HG03045 (cell line): ENCODE results near the gene ST6GALNAC6.
A peak's percentile ranks its signal among the peaks of the same experiment; 100 is the strongest.

Experiments used
- ATAC-seq: cut with Tn5 transposase; IDR thresholded peaks from one replicate; pipeline ENCODE4 v1.9.1; 2021; ENCODE audit warnings: mild to moderate bottlenecking, moderate library complexity; ENCODE audit not compliant: unreplicated experiment

The ST6GALNAC6 gene

DNA sequence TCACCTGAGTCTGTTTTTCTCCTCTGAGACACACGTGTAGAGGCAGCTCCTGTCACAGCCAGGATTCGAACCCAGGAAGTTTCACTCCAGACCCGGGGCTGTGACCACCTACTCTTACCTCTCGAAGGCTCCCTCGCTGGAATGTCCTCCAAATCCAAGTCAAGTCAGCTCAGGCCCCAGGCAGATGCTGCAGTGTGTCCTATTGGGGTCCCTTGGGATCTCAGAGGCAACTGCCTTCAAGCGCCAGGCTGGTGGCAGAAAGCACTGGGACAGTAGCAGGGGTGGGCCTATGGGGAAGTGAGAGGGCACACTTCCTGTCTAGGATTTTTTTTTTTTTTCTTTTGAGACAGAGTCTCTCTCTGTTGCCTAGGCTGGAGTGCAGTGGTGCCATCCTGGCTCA, 18.2 kb upstream of the ST6GALNAC6 start:
- no peak for ATAC-seq

DNA sequence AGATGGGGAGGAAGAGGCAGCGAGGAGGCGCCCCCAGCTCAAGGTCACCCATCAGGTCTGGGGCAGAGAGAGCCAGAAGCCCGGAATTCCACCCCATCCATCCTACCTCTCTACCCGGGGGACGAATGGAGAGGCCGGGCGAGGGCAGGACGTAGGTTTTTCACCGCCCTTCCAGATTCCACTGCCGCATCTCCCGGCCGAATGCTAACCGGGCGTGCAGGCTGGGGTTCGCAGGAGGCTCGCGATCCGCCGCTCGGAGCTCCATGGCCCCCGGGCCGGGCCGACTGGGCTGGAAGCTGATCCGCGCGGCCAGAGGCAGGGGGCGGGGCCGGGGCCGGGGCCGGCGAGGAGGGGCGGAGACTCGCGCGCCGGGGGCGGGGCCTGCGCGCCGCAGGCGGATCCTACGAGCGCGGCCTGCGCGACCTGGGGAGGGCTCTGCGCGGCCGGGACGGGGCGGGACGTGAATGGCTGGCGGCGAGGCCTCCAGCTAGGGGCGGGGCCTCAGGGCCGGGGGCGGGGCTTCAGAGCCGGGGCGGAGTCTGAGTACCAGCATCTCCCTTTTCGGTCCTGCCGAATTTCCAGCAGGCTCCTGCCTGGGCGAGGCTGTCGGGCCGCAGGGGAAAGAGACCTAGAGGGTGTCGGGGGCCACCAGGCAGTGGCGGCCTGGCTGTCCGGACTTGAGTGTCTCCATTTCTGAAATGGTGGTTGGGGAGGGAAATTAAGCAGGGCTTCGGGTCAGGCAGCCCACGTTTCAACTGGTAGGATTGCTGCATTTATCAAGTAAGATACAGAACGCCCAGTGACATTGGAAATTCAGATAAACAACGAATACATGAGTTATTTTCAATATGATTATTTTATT, 17.5 kb upstream of the ST6GALNAC6 start, which contains the start of gene ST6GALNAC4:
ST6GALNAC4 (minus strand) TSS at position 322 of the 862 bp plus-strand sequence. CDS start 622 bp downstream, outside the sequence.
- ATAC-seq, result peak; percentile 71

DNA sequence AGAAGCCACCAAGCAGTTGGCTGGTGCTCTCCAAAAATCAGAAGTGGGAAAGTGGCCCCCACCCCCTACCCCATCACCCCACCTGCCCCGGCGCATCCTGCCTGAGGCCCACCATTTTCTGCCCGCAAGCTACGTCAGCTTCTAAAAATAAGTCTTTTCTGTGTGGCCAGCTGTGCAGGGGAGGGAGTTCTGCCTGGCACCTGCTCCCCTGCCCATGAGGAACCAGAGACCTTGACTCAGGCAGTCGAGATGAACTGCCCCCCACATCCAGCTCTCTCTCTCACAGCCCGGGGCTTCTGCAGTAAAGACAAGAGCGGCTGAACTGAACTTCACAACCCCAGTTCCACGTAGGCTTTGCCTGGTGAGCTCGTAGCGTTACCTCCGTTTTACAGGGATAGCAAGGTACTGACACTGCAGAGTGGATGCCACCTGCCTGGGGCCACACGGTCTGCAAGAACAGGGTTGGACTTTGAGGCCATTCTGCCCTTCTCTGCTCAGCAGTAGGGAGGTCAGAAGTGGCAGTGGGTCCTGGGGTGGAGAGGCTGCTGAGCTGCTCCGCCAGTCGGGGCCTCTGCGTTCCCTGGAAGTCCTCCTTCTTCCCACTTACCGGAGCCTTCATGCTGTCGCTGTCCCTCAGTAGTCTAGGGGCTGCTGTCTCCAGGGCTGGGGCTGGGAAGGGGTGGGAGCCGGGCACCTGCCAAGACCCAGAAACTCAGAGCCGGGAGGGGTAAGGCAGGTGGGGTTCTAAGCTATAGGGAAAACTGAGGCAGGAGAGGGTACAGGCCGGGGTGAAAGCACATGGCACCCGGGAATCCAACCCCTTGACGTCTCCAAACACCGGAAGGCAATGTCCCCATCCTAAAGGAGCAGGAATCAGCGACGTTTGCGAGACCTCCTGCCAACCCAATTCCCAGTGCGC, 16.7 kb upstream of the ST6GALNAC6 start:
- ATAC-seq, result no peak

DNA sequence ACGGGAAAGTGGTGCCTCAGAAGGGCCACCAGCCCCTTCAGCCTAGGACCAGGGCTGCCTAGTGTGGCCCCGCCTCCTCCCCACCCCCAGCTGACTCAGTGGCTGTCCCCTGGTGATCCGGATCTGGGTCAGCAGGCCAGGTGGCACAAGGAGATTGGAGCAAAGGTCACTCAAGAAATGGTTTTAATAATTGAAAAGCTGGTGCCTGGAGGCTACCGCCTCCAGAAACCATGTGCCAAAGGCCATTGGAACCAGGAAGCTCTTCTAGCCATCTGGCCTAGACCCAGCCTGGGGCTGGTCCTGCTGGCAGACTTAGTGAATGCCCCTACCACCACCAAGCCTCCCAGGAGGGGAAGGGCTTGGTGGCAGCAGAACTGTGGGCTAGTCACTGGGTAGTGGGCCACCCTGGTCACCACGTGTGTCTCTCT, 15.9 kb upstream of the ST6GALNAC6 start:
- no peak for ATAC-seq

DNA sequence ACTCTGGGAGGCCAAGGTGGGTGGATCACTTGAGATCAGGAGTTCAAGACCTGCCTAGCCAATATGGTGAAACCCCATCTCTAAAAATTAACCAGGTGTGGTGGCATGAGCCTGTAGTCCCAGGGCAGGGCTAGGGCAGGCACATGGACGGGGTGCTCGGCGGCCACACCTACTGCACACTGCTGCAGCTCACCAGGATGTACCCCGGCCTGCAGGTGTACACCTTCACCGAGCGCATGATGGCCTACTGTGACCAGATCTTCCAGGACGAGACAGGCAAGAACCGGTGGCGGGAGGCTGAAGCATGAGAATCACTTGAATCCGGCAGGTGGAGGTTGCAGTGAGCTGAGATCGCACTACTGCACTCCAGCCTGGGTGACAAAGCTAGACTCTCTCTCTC, 14.3 kb upstream of the ST6GALNAC6 start:
- ATAC-seq, result no peak

DNA sequence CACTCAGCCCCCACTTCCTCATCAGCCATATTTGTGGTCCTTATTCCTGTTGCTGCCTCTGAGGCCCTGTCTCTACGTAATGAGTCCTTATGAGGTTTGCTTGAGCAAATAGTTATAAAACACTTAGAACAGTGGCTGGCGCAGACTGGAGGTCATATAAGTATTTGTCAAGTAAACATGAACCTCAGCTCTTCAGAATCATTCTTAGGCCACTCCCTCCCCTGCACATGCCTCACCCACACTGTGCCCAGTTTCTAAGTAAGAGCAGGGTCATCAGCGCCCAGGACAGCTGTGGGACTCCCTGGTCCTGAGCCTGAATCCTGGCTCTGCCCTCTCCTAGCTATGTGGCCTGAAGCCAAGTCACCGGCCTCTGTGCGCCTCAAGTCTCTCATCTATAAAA, 13.5 kb upstream of the ST6GALNAC6 start:
- ATAC-seq, result no peak

DNA sequence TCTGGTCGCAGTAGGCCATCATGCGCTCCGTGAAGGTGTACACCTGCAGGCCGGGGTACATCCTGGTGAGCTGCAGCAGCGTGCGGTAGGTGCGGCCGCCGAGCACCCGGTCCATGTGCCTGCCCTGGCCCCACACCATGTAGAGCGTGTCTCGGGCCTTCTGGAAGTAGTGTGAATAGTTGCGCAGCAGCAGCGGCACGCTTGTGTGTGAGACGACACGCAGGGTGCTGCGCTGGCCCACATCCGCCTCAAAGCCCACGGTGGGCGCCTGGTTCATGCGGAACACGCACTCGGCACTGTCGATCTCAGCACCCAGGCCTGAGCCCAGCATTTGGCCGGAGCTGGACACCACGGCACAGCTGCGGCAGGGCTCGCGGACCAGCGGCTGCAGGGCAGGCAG, 12.9 kb upstream of the ST6GALNAC6 start:
- ATAC-seq, result no peak

DNA sequence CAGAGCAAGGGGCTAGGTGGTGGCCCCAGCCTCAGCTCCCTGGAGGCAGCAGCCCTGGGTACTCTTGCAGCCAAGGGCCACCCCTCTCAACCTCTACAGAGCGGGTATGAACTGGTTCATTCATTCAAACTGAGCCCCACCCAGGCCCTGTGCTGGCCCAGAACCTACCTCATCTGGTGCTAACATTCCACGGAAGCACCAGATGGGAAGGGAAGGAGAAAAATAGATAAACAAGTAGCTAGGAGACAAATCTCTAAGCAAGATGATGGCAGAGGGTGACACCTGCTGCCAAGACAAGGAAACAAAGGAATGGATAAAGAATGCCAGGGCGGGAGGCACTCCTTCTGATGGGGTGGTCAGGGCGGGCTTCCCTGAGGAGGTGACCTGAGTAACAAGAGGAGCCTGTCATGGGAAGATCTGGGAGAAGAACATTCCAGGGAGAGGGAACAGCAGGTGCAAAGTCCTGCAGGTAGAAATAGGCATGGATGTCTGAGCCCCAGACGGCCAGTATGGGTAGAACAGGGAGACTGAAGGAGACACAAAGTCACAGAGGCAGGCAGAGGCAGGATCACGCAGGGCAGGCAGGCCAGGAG, 11.3 kb upstream of the ST6GALNAC6 start:
- ATAC-seq, result no peak

DNA sequence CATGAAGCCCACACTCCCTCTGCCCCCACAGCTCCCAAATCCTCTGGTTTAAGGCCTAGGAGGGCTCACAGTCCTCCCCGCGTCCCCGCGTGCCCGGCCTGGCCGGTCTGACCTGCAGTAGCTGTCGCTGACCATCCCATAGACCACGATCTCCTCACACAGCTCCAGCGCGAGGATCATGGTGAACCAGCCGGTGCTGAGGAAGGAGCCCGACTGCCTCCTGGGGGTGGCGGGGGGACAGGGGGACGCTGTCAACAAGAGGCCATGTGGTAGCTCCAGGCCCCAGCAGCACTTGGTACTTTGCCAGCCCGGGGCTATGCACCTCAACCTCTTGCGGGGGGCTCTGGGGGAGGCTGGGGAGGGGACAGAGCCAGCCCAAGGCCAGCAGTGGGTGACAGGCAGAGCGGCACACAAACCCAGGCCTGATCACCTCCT, 10.5 kb upstream of the ST6GALNAC6 start:
- no peak for ATAC-seq

DNA sequence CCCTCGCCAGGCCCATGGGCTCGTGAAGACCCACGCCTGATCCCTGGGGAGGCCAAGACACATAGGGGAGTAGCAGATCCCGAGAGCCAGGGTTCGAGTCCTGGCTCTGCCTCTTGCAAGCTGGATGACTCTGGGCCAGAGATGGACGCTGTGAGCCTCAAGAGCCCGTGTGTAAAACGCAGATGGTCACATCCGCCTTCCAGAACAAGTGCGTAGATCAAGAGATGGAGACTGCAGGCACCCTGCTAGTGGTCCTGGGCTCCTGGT, 9.2 kb upstream of the ST6GALNAC6 start:
- ATAC-seq, result no peak

DNA sequence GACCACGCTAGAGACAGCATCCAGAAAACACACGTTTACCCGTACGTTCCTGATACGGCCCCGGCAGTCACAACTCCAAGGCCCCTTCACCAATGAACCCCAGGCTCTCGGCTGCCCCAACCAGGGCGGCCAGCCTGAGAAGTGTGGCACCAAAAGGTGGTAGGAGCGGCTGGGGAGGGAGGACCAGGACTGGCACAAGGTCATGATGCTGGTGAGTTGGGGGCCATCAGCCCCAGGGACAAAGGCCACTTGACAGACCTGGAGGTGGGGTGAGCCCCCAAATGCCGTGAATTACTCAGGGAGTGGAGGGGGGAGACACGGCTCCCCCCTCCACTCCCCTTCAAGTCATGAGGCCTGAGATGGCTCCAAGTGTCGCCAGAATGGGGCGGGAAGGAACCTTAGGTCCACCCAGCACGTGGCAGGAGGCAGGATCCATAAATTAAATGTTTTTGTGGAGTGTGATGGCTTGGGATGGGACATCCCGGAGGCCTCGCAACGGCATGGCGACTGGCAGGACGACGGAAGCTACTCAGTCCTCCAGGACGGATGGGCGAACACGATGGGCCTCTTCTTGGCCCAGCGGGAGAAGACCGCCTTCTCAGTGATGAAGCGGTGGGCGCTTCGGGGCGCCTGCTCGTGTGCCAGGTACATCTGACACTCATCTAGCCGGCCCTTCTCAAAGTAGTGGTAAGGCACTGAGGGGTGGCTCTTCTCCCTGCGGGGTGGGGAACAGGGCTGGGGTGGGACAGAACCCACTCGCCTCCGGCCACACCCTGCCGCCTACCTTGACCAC, 8.7 kb upstream of the ST6GALNAC6 start:
- ATAC-seq, result no peak

DNA sequence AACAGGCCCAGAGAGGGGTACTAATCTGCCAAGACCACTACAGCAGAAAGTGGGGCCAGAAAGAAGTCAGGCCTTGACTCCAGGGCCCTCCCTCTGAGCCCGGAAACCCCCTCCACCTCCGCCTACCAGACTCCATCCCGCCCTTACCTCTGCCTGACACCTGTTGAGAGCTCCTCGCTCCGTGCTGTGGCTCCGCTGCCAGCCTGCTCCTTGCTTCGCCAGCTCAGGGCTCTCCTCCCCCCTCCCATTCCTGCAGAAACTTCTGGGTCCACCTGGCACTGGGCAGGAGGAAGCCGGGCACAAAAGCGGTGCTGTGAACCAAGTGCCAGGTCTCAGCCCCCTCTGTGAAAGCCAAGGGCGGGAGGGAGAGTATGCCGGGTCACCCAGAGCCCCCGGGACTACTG, 6.4 kb upstream of the ST6GALNAC6 start:
- no peak for ATAC-seq

DNA sequence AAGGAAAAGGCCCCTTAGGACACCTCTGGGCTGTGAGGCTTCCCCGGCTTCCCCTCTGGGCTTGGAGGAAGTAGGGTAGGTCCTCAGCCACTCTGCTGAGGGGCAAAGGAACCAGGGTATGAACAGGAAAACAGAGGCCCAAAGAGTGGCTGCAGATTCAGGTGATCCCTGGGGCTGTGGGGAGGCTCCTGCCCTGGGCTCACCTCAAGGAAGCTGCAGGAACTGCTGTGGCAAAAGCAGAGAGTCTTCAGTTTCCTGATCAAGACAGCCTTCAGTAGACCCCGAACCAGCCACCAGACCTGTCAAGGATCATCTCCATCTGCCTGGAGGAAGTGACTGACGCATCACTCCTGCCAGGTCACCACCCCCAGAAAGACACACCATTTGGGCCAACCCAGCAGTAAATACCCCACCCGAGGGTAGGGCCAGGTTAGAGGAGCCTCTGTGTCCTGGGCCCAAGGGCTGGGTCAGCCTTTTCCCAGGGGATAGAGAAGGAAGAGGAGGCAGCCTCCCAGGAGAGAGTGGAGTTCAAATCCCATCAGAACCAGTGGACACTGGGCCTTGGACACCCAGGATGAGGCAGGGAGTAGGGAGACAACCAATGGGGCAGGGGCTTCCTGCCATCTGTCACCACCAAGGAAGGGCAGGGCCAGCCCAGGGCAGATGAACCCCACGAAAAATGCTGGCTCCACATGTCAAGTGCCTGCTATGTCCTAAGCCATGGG, 5.8 kb upstream of the ST6GALNAC6 start:
- no peak for ATAC-seq

DNA sequence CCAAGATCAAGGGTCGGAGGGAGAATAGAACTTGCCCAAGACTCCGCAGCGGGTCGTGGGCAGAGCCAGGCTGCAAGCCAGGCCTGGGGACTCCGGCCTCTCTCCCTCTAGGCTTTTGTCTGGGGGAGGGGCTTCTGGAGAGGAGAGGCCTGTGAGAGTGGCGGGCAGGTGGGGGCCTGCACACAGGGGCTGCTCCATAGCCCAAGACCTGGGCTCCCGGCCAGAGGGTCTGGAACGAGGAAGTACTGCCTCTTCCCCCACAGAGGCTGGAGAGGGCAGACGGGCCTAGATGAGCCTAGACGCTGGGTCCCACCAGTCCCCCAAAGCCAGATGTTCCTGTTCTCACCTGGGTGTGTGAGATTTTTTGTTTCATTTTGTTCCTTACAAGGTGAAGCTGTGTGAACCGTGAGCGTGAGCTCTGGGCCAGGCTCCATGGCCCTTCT, 5.2 kb upstream of the ST6GALNAC6 start:
- ATAC-seq, result no peak

DNA sequence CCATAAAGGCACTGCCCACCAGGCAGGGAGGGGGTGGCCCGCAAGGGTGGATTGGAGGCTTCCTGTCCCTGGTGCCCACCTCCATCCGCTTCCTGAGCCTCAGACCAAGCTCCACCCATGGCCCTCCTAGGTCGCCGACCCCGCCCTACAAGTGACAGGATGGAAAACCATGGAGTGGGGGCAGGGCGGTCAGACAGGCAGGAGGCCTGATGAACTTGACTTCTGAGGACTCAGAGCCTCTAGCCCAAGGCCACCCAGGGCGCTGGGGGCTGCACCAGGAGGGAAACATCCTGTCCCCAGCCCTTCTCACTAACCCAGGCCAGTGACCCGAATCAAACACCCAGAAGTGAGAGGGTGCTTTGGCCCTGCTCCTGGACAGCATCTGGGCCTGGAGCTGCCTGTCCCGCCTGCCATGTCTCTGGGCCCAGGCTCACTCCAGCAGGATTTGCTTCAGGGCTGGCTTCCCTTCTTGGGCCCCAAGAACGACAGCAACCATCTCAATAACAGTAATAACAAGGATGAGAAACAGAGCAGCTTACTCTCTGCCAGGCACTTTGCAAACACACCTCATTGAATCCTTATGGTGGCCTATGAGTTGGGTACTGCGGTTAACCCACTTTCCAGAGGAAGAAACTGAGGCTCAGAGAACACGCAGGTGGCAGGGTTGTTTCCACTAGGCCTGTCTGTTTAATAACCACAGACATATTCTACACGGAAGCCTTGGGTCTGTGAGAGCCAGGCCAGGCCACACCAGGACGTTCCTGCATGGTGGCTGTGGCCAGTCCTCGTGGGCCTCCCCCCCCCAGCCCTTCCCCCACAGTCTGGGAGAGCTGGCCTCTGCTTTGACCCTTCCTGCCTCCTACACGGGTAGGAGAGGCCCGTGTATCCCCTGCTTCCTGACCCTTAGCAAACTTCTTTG, 4.4 kb upstream of the ST6GALNAC6 start:
- ATAC-seq, result no peak

DNA sequence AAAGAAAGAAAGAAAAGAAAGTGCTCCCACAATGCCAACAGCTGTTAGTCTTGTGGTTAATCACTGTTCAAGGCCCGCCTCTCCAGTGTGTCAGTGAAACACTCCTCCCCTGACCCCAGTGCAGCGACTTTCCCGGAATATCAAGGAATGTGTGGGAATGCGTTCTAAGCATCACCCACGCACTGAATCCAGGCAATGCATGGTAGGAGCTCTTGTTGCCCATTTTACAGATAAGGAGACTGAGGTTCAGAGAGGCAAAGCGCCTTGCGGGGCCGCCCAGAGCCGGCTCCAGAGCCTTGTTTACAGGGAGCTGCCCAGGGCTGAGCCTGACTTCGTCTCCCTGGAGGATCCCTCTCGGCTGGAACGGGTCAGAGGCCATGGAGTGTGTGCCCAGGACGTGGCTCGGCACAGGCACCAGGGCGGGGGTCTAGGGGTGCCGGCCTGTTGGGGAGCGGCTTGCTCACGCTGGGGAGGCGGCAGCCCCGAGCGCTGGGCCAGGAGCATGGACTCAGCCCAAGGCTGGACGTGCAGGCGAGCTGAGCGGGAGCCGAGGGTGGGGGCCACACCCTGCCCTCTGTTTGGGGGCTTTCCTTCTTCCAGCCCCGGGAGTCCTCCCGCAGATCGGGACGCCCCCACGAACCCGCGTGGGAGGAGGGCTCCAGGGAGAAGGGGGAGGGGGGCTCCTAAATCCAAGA, 823 bp downstream of the ST6GALNAC6 start:
- peak; percentile 16 for ATAC-seq

DNA sequence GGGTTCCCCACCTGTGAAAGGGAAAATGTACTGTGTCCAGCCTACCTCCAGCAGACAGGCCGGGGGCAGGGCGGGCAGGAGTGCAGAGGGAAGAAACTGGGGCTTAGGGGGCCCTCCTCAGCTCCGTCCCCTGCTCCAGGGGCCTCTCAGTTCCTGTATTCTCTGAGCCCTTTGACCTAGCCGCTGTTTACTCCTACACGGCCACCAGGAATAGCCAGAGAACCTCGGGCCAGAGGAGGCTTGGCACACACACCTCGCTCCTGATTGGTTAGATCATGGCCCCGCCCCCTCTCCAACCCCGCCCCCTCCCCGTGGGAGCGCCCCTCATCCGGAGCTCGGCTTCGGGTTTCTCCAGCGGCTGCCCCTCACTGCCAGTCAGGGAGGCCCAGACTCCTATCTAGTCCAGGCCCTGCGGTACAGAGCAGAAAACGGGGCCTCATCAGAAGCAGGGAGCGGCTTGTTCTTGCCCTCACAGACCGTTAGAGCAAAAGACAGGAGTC, 2.2 kb downstream of the ST6GALNAC6 start:
- no peak for ATAC-seq
